ENCODE data around the gene PRELID1. TPM values are rescaled to one million over a fixed set of nuclear protein-coding genes. Genes with fewer than 3 reads are reported as not detected.

Gene PRELID1
- total and polyA plus RNA-seq, 7 donors, result 59.3 to 330 (median 64.9) TPM

DNA sequence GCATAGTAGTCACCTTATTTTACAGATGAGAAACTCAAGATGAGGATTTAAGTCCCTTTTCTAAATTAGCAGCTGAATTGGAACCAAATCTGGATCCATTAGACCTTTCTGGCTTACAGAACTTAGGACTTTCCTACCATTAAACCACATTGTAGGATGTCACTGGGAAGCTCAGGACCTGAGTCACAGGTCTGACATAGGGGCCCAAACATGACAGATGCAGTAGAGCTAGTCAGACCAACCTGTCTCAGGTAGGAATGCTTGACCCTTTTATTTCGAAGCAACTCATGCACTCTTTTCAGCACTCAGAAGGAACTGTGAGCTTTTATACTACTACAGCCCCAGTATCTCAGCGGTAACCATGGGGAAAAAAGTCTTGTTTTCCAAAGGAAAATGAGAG, 2.6 kb upstream of the PRELID1 start:
- no peak for TF ChIP-seq EP300 (IDR thresholded peaks at IDR 0.05)
- no peak overlapping the region for H3K4me3 ChIP-seq
- H3K4me1 ChIP-seq, result peaks cover 0 to 61% (median 47%) of the 10 kb centered on the region in 4 donors
- H3K27me3 ChIP-seq, result no peaks in the 10 kb centered on the region
- H3K27ac ChIP-seq, result peak overlapping the region; percentile 46 to 71 (median 57)
- intact Hi-C loops (cut with DNase I), result no loop called here
- H3K36me3 ChIP-seq, result peaks cover 0 to 28% (median 6%) of the 10 kb centered on the region in 4 donors
- WGBS, 2 donors, result 71 to 80% methylated on average over 2 of the region's 2 CpGs
- DNase-seq, result no peak
- no peaks in the 10 kb centered on the region for H3K9me3 ChIP-seq

DNA sequence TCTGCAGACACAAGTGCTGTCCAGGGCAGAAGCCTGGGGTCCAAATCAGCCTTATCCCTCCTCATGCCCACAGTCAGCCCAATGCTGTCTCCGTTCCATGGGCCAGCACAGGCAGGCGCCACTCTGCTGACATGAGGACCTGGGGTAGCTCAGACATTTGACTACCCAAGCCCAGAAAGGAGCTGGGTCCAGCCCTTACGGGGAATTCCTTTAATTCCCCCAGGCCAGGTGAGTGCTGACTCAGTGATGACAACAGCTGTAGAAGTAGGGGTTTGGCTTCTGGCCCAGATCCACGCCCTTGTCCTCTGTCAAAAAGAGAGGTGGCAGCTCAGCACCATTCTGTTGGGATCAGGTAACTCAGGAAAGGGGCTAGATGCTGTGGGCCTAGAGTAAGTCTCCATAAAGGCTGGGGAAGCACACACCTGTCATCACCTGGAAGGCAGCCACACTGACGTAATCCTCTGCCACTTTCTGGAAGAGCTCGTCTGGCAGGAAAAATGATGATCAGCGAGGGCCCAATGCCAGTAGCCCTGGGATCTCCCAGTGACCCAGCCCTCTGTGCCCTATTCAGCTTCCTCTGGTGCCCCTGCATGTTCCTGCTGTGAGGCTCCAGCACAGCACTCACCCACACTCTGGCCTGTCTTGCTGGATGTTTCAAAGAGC, 2.0 kb upstream of the PRELID1 start:
- Histone ChIP-seq H3K36me3 (peaks cover 0 to 28% (median 10%) of the 10 kb centered on the region in 4 donors), H3K4me3 (no peak overlapping the region)
- intact Hi-C loops (cut with DNase I), result no loop called here

GRCh38 chr5:177302354-177303110, 1.1 kb upstream of the PRELID1 start:
- intact Hi-C loops (cut with DNase I), result no loop called here
- WGBS, 2 donors, result 28 to 36% methylated on average over 24 of the region's 24 CpGs
- Histone ChIP-seq H3K36me3 (peaks cover 0 to 32% (median 16%) of the 10 kb centered on the region in 4 donors), H3K4me1 (peaks cover 0 to 61% (median 47%) of the 10 kb centered on the region in 4 donors), H3K4me3 (peak overlapping the region; percentile 78 to 88 (median 84)), H3K27me3 (no peaks in the 10 kb centered on the region), H3K27ac (peak overlapping the region; percentile 84 to 90 (median 86)), H3K9me3 (no peaks in the 10 kb centered on the region)
- no peak for TF ChIP-seq POLR2AphosphoS5 (IDR thresholded peaks at IDR 0.05)
- TF ChIP-seq, protein P1, sequence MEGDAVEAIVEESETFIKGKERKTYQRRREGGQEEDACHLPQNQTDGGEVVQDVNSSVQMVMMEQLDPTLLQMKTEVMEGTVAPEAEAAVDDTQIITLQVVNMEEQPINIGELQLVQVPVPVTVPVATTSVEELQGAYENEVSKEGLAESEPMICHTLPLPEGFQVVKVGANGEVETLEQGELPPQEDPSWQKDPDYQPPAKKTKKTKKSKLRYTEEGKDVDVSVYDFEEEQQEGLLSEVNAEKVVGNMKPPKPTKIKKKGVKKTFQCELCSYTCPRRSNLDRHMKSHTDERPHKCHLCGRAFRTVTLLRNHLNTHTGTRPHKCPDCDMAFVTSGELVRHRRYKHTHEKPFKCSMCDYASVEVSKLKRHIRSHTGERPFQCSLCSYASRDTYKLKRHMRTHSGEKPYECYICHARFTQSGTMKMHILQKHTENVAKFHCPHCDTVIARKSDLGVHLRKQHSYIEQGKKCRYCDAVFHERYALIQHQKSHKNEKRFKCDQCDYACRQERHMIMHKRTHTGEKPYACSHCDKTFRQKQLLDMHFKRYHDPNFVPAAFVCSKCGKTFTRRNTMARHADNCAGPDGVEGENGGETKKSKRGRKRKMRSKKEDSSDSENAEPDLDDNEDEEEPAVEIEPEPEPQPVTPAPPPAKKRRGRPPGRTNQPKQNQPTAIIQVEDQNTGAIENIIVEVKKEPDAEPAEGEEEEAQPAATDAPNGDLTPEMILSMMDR (IDR thresholded peaks at IDR 0.05), result no peak
- no peak for TF ChIP-seq EP300 (IDR thresholded peaks at IDR 0.05)
- TF ChIP-seq POLR2A (IDR thresholded peaks at IDR 0.05), result no peak
- DNase-seq, result peak; percentile 64

More for the DNA sequence above, 2.0 kb upstream of the PRELID1 start:
- WGBS, 2 donors, result 25 to 62% methylated on average over 7 of the region's 7 CpGs
- TF ChIP-seq, protein P1 (IDR thresholded peaks at IDR 0.05), result no peak
- TF ChIP-seq POLR2AphosphoS5 (IDR thresholded peaks at IDR 0.05) (no peak), EP300 (IDR thresholded peaks at IDR 0.05) (no peak), POLR2A (IDR thresholded peaks at IDR 0.05) (no peak)
- peaks cover 0 to 61% (median 47%) of the 10 kb centered on the region in 4 donors for H3K4me1 ChIP-seq
- no peaks in the 10 kb centered on the region for H3K27me3 ChIP-seq
- H3K27ac ChIP-seq, result peak overlapping the region in 3 of 4 donors; percentile 46 to 90 (median 47)
- peak; percentile 65 for DNase-seq
- no peaks in the 10 kb centered on the region for H3K9me3 ChIP-seq

- TF ChIP-seq EP300 (IDR thresholded peaks at IDR 0.05) (no peak), POLR2A (IDR thresholded peaks at IDR 0.05) (no peak), POLR2AphosphoS5 (IDR thresholded peaks at IDR 0.05) (no peak)
- TF ChIP-seq, protein P1 (IDR thresholded peaks at IDR 0.05), result no peak
- DNase-seq, result peak; percentile 68
- intact Hi-C loops (cut with DNase I), result loop anchor here (2.0 kb wide), 1 partner anchor 189 kb away; no protein-coding TSS in a partner anchor
- Histone ChIP-seq H3K4me1 (peaks cover 0 to 64% (median 48%) of the 10 kb centered on the region in 4 donors), H3K36me3 (peaks cover 0 to 34% (median 14%) of the 10 kb centered on the region in 4 donors), H3K9me3 (no peaks in the 10 kb centered on the region), H3K27ac (peak overlapping the region; percentile 84 to 90 (median 86)), H3K27me3 (no peaks in the 10 kb centered on the region), H3K4me3 (peak overlapping the region; percentile 78 to 88 (median 84))
- WGBS, 2 donors, result 1 to 2% methylated on average over 25 of the region's 25 CpGs
Measured at GRCh38 chr5:177303925-177304391, 359 bp downstream of the PRELID1 start.

All from sigmoid colon (tissue), 7 donors.